ENCODE measurements around the gene UQCC3.

Gene UQCC3

DNA sequence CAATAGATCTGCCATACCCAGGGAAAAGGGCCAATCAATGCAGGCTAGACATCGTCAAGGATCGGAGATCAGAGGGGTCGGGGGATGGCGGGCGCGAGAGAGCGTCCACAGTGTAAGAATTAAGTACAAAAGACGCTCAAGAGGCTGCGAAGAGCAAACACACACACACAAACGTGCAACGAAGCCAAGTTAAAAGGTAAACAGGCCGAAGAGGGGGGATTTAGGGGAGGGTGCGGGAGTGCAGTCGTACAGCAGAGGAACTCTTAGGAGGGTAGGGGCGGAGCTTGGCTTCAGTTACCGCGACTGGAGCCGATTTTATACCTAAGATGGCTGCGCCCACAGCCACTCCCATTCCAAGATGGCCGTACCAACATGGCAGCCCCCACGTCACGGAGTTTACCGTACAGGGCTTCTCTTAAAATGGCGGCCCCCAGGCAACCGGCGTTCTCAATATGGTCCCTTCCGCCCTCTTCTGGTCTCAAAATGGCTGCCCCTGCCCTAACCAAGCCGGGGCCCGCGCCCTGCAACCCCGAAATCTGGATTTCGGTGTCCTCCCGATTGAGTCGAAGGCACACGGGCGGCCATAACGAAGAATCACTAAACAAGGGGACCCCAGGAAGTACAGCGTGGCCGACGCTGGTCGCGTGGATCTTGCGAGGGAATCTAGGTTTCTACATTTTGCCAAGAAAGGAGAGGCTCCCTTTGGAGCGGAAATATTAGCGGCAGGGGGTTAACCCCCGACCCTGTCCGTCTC is 38.0 kb downstream of the UQCC3 start:
- Histone ChIP-seq H3K36me3 (peaks cover 45% of the 10 kb centered on the region), H3K4me1 (peaks cover 51% of the 10 kb centered on the region), H4K20me1 (no peaks in the 10 kb centered on the region), H3K9me3 (no peaks in the 10 kb centered on the region), H3K4me3 (peak overlapping the region; percentile 69), H3K4me2 (peak overlapping the region; percentile 99), H3K27me3 (no peaks in the 10 kb centered on the region), H3K27ac (peak overlapping the region; percentile 98), H3K9ac (peak overlapping the region; percentile 92)
- no peak for TF ChIP-seq Cebpa-rat (IDR thresholded peaks at IDR 0.05)

DNA sequence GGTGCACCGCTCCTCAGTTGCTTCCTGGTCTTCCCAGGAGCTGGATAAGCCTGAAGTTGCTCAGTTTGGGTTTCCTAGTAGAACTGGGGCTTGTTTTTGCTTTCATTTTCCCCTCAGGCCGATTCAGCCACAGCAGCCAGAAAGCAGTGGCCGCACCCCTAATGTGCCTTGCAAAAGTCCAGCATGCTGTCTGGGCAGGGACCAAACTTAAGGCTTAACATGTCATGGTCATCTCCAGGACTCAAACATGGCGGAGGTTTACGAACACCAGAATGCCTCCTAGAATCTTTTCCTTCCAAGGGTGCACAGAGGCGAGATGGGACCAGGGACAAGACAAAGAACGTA is 38.5 kb downstream of the UQCC3 start:
- peak overlapping the region; percentile 92 for H3K9ac ChIP-seq
- H4K20me1 ChIP-seq: no peaks in the 10 kb centered on the region
- H3K9me3 ChIP-seq: no peaks in the 10 kb centered on the region
- peak overlapping the region; percentile 99 for H3K4me2 ChIP-seq
- H3K36me3 ChIP-seq: peaks cover 49% of the 10 kb centered on the region
- H3K4me1 ChIP-seq: peaks cover 46% of the 10 kb centered on the region
- H3K27me3 ChIP-seq: no peaks in the 10 kb centered on the region
- peak overlapping the region; percentile 69 for H3K4me3 ChIP-seq
- H3K27ac ChIP-seq: peak overlapping the region; percentile 98
- no peak for TF ChIP-seq Cebpa-rat (IDR thresholded peaks at IDR 0.05)

DNA sequence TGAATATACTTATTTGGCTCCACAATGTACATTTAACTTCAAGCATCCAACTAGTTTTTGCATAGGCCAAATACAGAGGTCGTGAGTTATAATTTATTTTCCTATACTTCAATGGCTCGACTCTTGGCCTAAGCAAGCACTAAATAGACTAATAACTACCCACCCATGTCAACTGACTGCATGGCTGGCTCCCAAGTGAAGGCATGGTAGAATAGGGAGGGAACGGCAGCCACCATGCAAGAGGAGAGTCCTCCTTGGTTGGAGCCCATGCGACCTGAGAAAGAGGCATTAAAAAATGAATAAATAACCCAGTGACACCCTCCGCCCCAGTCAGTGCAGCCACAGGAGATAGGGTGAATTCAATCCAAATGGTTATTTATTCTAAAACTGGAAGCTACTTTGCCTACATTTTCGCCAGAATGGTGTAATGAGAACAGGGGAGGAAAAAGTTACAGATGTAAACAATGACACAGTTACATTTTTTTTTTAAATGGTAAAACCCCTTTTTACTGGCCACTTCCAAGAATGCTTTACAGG is 40.9 kb downstream of the UQCC3 start:
- no peaks in the 10 kb centered on the region for H3K27me3 ChIP-seq
- H3K9ac ChIP-seq: no peak overlapping the region
- H3K4me3 ChIP-seq: no peak overlapping the region
- H4K20me1 ChIP-seq: peaks cover 16% of the 10 kb centered on the region; the same call in 1 of the 2 replicates
- H3K36me3 ChIP-seq: peaks cover 72% of the 10 kb centered on the region
- H3K4me1 ChIP-seq: peaks cover 27% of the 10 kb centered on the region
- H3K4me2 ChIP-seq: no peak overlapping the region
- no peak overlapping the region; the same call in 1 of the 2 replicates for H3K27ac ChIP-seq
- no peak for TF ChIP-seq Cebpa-rat (IDR thresholded peaks at IDR 0.05)
- H3K9me3 ChIP-seq: no peaks in the 10 kb centered on the region

- H3K9me3 ChIP-seq: no peaks in the 10 kb centered on the region
- no peak overlapping the region for H3K4me3 ChIP-seq
- H3K4me2 ChIP-seq: no peak overlapping the region
- H3K27me3 ChIP-seq: no peaks in the 10 kb centered on the region
- peaks cover 77% of the 10 kb centered on the region for H3K36me3 ChIP-seq
- H3K27ac ChIP-seq: peak overlapping the region; percentile 1; the same call in 1 of the 2 replicates
- no peak for TF ChIP-seq Cebpa-rat (IDR thresholded peaks at IDR 0.05)
- H4K20me1 ChIP-seq: peaks cover 22% of the 10 kb centered on the region; the same call in 1 of the 2 replicates
- H3K4me1 ChIP-seq: peaks cover 21% of the 10 kb centered on the region
- H3K9ac ChIP-seq: no peak overlapping the region
These were observed 41.4 kb downstream of the UQCC3 start for GRCh38 chr11:62712861-62713260.

- peaks cover 26% of the 10 kb centered on the region; the same call in 1 of the 2 replicates for H4K20me1 ChIP-seq
- H3K4me1 ChIP-seq: peaks cover 17% of the 10 kb centered on the region
- H3K9me3 ChIP-seq: no peaks in the 10 kb centered on the region
- H3K27me3 ChIP-seq: no peaks in the 10 kb centered on the region
- H3K36me3 ChIP-seq: peaks cover 82% of the 10 kb centered on the region
- no peak overlapping the region for H3K4me3 ChIP-seq
- H3K4me2 ChIP-seq: no peak overlapping the region
- no peak overlapping the region for H3K9ac ChIP-seq
- no peak for TF ChIP-seq Cebpa-rat (IDR thresholded peaks at IDR 0.05)
- 0 out of 2 replicates have a peak overlapping the region, but pooled peaks have one; percentile 1 for H3K27ac ChIP-seq
These were observed 41.9 kb downstream of the UQCC3 start for GRCh38 chr11:62713343-62713742.

GRCh38 chr11:62715150-62716130 is 44.0 kb downstream of the UQCC3 start:
- H4K20me1 ChIP-seq: peaks cover 38% of the 10 kb centered on the region; the same call in 1 of the 2 replicates
- H3K27me3 ChIP-seq: no peaks in the 10 kb centered on the region
- H3K4me2 ChIP-seq: no peak overlapping the region
- no peak overlapping the region for H3K27ac ChIP-seq
- H3K4me1 ChIP-seq: peaks cover 2% of the 10 kb centered on the region; the same call in 1 of the 2 replicates
- H3K36me3 ChIP-seq: peaks cover 98% of the 10 kb centered on the region
- TF ChIP-seq Cebpa-rat (IDR thresholded peaks at IDR 0.05): no peak
- H3K4me3 ChIP-seq: no peak overlapping the region
- H3K9ac ChIP-seq: no peak overlapping the region; the same call in 1 of the 2 replicates
- H3K9me3 ChIP-seq: no peaks in the 10 kb centered on the region

DNA sequence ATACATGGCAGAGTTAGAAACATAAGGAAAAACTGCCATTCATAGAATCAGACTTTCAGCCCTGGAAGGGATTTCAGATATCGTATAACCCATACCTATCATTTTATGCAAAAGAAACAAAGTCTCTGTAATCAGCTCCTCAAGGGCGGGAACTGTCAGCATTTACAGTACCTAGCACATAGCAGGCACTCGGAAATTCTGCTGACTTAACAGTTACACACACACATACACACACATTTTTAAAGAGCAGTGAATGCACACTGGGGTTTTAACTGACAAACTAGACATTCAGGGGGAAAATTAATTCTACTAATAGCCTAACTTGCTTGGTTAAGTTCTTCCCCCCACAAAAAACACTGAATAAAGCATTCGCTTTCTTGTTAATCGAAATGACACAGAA is 44.7 kb downstream of the UQCC3 start:
- TF ChIP-seq Cebpa-rat (IDR thresholded peaks at IDR 0.05): no peak
- Histone ChIP-seq H3K9ac (peak overlapping the region; percentile 53; the same call in 1 of the 2 replicates), H4K20me1 (peaks cover 38% of the 10 kb centered on the region; the same call in 1 of the 2 replicates), H3K9me3 (no peaks in the 10 kb centered on the region), H3K27ac (no peak overlapping the region), H3K36me3 (peaks cover 98% of the 10 kb centered on the region), H3K4me2 (no peak overlapping the region), H3K4me3 (no peak overlapping the region), H3K27me3 (no peaks in the 10 kb centered on the region), H3K4me1 (no peaks in the 10 kb centered on the region)

DNA sequence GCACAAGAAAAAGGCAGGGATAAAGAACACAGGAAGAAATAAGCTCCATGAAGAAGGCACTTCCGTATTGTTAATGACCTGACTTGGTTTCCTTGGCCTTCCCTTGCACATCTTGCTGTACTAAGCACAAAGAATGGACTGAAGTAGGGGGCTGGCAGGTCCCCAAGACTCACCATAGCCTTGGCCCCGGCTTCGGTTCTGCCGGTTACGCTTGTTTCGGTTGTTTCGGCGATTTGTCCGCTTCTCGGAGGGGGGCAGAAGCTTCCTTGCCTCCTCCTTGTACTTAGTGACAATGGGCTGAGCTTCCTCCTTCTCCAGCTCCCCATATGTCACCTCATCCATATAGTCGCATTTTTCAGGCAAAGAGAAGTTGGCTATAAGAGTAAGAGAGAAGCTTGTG is 45.3 kb downstream of the UQCC3 start:
- H3K4me3 ChIP-seq: no peak overlapping the region
- H3K27ac ChIP-seq: no peak overlapping the region
- no peak for TF ChIP-seq Cebpa-rat (IDR thresholded peaks at IDR 0.05)
- H4K20me1 ChIP-seq: peaks cover 40% of the 10 kb centered on the region
- H3K36me3 ChIP-seq: peaks cover 98% of the 10 kb centered on the region
- H3K27me3 ChIP-seq: no peaks in the 10 kb centered on the region
- no peaks in the 10 kb centered on the region for H3K4me1 ChIP-seq
- H3K9ac ChIP-seq: peak overlapping the region; percentile 53; the same call in 1 of the 2 replicates
- no peak overlapping the region for H3K4me2 ChIP-seq
- no peaks in the 10 kb centered on the region for H3K9me3 ChIP-seq

- Histone ChIP-seq H3K27ac (no peak overlapping the region), H3K4me3 (no peak overlapping the region), H3K4me2 (no peak overlapping the region), H3K9me3 (no peaks in the 10 kb centered on the region), H4K20me1 (peaks cover 66% of the 10 kb centered on the region), H3K36me3 (peaks cover 98% of the 10 kb centered on the region), H3K4me1 (peaks cover 13% of the 10 kb centered on the region), H3K27me3 (no peaks in the 10 kb centered on the region), H3K9ac (no peak overlapping the region)
- TF ChIP-seq Cebpa-rat (IDR thresholded peaks at IDR 0.05): no peak
These were observed 48.0 kb downstream of the UQCC3 start for GRCh38 chr11:62719302-62719978.

Measured in BLaER1 (cell line).